ENCODE measurements around the gene ZNF684.
A peak's percentile ranks its signal among the peaks of the same experiment; 100 is the strongest.

Gene ZNF684

DNA sequence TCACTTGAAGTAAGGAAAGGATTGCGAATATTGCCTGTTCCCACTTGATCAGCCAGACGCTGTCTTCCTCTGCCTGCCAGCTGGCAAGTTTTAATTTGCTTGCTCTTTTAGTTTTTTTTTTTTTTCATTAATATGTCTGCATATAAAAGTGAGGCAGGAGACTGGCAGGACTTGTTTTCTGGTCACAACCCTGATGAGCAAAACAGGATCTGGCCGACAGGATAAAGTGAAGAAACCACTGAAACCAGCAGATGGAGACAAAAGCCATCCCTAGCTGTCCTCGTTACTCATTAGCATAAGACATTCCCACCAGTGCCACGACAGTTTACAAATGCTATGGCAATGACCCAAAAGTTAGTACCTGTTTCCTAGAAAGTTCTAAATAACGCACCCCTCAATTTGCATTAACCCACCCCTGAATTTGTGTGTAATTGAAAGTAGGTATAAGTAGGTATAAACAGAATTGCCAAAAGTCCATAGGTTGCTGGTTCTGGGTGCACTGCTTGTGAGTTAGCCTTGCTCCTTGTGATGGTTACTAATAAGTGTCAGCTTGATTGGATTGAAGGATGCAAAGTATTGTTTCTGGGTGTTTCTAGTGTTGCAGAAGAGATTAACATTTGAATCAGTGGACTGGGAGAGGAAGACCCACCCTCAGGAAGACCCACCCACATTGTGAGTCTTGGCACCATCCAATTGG is 60.8 kb downstream of the ZNF684 start:
- in situ Hi-C loops (cut with HindIII; ENCODE audit: low sequenced_read_pairs): no loop called here
- TF ChIP-seq, protein P1, sequence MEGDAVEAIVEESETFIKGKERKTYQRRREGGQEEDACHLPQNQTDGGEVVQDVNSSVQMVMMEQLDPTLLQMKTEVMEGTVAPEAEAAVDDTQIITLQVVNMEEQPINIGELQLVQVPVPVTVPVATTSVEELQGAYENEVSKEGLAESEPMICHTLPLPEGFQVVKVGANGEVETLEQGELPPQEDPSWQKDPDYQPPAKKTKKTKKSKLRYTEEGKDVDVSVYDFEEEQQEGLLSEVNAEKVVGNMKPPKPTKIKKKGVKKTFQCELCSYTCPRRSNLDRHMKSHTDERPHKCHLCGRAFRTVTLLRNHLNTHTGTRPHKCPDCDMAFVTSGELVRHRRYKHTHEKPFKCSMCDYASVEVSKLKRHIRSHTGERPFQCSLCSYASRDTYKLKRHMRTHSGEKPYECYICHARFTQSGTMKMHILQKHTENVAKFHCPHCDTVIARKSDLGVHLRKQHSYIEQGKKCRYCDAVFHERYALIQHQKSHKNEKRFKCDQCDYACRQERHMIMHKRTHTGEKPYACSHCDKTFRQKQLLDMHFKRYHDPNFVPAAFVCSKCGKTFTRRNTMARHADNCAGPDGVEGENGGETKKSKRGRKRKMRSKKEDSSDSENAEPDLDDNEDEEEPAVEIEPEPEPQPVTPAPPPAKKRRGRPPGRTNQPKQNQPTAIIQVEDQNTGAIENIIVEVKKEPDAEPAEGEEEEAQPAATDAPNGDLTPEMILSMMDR (IDR thresholded peaks at IDR 0.05; ENCODE audit: low read depth, low read length): peak; percentile 56
- DNase-seq (ENCODE audit: low read depth, low spot score): peak; percentile 27
- no peak overlapping the region for H3K4me3 ChIP-seq (ENCODE audit: low read depth, low read length)

DNA sequence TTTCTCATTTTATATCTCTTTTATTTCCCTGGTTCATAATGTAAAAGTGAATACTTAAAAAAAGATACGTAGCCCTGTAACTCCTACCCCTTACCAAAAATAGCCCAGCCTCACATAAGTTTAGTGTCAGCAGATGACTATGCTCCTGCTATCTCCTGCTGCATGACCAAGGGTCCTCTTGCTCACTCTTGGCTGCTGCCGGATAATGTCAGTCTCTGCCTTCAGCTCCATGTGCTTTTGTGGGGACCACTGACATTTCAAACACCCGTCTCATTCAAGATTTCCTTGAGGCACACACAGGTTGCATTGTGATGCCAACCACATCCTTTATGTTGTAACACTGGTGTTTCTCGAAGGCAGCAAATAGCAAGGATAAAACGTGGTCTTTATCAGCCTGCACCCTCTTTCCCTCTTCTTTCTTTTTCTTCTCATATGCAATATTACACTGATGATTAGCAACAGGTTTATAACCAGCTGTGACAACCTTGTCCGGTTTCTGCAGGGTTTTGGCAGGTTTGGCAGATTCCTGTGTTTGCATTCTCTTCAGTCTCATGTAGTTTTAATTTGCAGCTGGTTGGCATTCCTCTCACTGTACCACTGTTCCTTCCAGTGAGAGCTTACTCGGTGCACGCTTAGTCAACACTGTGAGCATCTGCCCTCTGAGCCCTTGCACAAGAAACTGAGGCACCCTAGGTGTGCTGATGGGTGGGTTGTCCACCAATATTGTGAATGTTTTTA is 62.2 kb downstream of the ZNF684 start:
- in situ Hi-C loops (cut with HindIII; ENCODE audit: low sequenced_read_pairs): no loop called here
- TF ChIP-seq, protein P1 (IDR thresholded peaks at IDR 0.05; ENCODE audit: low read depth, low read length): no peak
- H3K4me3 ChIP-seq (ENCODE audit: low read depth, low read length): no peak overlapping the region
- no peak for DNase-seq (ENCODE audit: low read depth, low spot score)

DNA sequence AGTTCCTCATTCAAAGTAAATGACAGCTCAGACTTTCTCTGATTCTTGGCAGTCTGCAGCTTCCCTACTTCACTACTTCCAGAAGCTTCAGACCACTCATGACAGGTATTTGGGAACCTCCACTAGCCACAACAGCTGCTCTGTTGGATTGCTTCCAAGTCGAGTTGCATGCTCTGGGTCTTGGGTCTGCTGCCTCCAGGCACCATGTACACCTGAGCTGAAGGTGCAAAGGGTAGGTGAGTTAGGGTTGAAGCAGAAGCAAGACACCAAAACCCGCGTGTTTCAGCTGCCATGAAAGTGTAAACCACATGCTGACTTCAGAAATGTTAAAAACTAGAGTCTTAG is 62.7 kb downstream of the ZNF684 start:
- in situ Hi-C loops (cut with HindIII; ENCODE audit: low sequenced_read_pairs): no loop called here
- no peak overlapping the region for H3K4me3 ChIP-seq (ENCODE audit: low read depth, low read length)
- DNase-seq (ENCODE audit: low read depth, low spot score): no peak
- TF ChIP-seq, protein P1 (IDR thresholded peaks at IDR 0.05; ENCODE audit: low read depth, low read length): no peak

DNA sequence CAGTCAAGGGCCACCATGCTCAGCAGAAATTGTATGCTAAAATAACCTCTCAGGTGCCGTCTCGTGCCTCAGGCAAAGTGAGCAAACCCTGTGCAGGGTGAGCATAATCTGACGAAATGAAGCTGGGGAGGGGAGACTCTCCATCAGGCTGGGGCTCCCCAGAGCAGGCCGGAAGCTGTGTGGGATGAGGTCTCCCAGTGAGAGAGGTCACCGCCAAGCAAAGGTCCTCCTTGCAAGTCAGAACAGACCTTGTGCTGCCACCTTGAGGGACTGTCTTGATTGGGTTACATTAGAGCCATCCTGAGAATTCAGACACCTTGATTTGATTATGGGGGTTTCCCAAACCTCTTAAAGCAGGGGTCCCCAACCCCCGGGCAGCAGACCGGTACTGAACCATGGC is 64.2 kb downstream of the ZNF684 start:
- DNase-seq (ENCODE audit: low read depth, low spot score): no peak

More for the DNA sequence above, 64.2 kb downstream of the ZNF684 start:
- H3K4me3 ChIP-seq (ENCODE audit: low read depth, low read length): no peak overlapping the region
- TF ChIP-seq, protein P1 (IDR thresholded peaks at IDR 0.05; ENCODE audit: low read depth, low read length): no peak
- in situ Hi-C loops (cut with HindIII; ENCODE audit: low sequenced_read_pairs): no loop called here
